Cardiac septum (tissue), 1 donor: ENCODE results near the gene E2F2. TPM values are rescaled to one million over a fixed set of nuclear protein-coding genes. Genes with fewer than 3 reads are reported as not detected.

Experiments
- DNase-seq: peaks from one replicate; pipeline ENCODE4 v3.0.0-alpha.2; 2020; ENCODE audit warnings: low spot score
- intact Hi-C: fragments of 100-400 bp; cut with DNase I; formaldehyde crosslinking; loops from one replicate; pipeline ENCODE4 v1.14.0; 2022
- total RNA-seq: library from RNA; stranded (reverse); fragmentation: NEBNext Ultra II Directional; extraction: Animal tissue kit (Norgen Biotek cat#: 25700); gene quantifications from one replicate; pipeline ENCODE4 v1.2.1, GENCODE V29; 2021
- donor health status: DM: no; HTN: no; CAD: no.

Gene E2F2
- total RNA-seq, 1 donor from 2014 or later = 0.30 TPM

DNA sequence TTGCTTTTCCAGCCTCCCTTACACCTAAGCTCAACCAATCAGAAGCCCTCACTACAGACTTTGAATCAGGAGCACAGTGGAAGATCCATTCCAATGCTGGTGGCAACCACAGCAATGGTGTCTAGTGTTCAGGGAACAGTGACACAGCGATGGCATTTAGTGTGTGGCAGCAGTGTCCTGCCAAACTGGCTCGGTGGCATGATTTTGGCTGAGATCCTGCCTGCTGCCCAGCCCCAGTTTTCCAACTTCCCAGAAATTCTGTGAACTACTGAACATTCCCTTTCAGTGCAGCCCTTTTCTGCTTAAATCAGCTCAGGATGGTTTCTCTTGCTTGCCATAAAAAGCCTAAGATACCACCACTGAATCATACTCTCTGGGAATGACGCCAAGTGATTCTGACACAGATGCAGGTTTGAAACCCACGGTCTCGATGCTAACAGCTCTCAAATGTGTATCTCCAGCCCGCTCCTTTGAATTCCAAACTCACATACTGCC is 55.9 kb downstream of the E2F2 start:
- no peak for DNase-seq
- intact Hi-C loops = no loop called here

DNA sequence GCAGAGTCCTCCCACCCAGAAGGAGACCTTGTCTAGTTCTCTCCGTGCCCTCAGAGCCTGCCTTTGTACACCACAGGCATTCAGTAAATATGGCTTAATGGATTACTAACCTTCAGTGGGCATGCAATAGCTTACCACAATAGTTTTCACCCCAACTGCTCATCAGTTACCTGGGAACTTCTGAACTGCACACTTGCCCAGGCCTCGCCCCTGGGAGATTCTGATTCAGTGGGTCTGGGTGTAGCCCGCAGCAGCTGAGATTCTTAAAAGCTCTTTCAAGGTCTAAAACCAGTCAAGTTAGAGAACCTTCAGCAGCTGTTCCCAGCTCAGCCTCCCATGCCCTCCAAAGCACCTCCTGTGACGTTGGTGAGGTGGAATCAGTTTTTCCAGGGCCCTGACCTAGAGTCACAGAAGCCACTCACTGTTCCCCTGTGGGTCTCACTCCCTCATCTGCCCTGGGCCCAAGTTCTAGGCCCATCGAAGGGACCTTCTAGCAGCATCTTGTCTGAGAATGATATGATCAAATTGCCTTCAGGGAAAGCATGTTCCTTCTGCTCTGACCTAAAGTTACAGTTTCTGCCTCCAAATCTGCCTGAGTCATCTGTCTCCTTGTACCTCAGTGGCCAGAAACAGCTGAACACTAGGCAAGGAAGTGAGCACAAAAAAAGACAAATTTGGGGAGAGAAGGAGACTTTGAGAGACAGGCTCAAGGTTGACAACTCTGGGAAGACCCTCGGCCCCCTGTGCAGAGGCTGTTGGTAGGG is 57.8 kb downstream of the E2F2 start:
- intact Hi-C loops = no loop called here
- DNase-seq = no peak

DNA sequence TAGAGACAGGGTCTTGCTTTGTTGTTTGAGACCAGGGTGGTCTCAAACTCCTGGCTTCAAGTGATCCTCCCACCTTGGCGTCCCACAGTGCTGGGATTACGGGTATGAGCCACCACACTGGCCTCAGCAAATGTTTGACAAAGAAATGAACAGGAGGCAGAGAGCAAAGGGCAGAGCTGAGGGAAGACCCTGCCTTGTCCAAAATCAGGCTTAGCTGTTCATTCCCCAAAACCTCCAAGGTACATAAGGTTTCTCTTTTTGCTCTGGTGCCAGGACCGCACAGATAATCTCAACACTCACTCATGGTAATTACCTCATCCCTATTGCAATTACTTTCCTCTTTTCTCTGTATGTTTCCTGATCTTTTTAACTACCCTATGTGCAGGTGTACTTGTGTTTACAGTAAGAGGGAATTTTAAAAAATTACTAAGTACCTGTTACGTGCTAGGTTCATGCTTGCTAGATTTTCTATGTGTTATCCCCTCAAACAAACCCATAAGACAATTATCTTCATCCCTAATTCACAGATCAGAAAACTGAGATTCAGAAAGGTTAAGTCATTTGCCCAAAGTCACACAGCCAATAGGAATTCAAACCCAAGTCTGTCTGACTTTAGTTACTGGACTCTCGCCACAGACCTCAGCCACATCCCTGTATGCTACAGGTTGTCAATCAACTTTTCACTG is 58.5 kb downstream of the E2F2 start:
- intact Hi-C loops = no loop called here
- DNase-seq = no peak

DNA sequence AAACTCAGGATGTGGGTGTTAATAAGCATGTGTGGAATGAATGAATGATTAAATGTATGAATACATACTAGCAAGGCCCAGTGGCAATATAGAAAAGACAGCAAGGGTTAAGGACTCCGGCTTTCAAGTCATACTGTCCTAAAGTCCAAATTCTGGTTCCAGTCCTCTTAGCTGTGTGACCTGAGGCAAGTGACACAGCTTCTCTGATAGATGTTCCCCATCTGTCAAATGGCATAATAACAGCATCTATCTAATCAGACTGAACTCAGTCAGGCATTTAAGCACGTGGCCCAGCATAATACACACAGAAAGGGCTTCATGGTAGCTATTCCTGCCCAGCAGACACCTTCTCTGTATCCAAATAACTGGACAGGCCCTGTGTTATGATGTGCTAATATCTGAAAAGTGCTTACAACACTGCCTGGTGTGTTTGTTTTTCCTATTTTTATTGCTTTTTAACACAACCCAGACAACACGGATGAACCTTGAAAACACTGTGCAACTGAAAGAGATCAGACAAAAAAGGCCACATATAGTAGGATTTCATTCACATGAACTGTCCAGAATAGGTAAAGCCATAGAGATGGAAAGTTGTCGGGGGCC is 59.5 kb downstream of the E2F2 start:
- intact Hi-C loops = no loop called here
- no peak for DNase-seq

DNA sequence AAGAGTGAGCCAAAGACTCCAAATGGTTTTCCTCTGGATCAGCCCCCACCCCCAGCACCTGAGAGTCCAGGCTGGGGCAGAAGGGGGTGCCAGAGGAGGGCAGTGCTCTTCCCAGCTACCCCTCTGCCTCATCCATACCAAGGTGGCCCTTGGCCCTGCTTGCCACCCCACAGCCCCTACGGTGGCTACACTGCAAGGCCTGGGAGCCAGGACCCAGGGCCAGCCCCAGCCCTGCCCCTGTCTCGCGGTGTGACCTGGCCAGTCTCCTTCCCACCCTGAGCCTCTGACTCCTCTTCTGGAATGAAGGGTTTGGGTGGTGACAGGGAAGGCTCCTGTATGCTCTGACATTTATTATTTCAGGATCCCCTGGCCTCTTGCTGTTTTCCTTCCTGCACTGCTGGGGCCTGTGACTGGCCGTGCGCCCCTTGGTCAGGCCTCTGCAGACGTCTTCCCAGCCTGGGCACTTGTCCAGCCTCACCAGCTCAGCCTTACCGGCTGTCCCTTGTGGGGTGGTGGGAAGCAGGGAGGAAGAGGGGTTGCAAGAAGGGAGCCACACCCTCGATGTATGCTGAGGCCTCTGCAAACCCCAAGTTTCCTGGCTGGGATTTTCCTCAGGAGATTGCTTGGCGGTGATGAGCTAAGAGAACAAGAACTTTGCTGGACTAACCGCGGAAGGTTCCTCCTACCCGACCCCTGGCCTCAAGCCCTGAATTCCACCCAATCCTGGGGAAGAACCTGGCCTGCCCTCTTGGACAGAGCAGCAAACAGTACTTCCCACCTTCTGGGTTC is 60.6 kb downstream of the E2F2 start:
- intact Hi-C loops = no loop called here
- DNase-seq = no peak

DNA sequence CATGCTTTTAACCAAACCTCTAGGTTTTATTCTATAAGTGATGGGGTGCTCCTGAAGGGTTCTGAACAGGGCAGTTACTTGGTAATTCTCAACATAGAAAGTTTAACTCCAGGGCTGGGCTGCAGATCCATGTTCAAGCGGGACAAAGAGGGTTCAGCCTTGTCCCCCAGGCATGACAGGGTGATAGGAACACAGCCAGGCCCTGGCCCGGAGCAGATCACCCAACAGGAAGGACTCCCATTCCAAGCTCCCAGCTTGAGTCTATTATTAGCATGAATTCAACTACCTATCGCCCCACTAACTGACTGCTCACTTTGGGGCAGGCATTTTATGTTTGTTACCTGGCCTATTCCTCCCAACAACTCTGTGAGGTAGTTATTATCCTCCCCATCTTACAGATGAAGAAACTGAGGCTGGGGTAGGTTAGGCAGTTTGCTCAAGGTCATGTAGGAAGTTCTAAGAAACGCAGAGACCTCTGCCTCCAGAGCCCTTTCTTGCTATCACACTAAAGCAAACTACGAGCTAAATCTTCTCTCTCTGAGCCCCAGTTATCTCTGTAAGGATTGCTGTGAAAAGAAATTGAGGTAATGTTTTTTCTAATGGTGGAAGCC is 61.6 kb downstream of the E2F2 start:
- DNase-seq = no peak
- intact Hi-C loops = no loop called here

DNA sequence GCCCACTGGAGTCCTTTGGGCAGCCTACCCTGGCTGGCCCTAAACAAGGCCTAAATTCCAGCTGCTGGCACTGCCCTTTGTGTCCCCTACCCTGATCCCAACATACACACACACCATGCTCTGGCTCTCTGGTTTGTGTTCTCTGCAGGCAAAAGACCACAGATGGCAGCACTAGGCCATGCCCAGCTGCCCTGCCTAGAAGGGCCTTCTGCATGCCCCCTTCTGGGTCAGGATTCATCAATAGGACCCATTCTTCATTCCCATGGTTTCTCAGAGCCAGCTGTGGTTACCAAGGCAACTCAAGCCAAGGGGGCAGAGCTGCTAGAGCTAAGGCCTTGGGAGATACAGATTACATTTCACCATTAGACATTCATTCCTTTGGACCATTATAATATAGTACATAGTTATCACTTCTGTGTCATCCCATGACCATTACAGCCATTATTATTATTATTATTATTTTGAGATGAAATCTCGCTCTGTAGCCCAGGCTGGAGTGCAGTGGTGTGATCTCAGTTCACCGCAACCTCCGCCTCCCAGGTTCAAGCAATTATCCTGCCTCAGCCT is 64.5 kb downstream of the E2F2 start:
- intact Hi-C loops = no loop called here
- DNase-seq = no peak

DNA sequence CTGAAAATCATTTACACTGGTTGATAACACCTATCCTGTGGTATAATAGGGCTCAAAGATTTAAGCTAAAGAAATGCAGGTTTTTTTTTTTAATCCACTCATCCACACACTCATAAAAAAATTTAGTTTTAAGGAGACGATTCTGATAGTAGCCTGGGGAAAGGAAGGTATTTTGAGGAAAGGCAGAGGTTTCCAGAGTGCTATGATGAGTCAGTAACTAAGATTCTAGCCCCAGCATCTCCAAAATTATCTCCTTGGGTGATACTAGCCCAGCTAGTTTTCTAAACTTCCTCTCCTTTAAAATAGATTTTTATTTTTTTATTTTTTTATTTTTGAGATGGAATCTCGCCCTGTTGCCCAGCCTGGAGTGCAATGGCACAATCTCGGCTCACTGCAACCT is 67.7 kb downstream of the E2F2 start:
- DNase-seq = no peak
- intact Hi-C loops = no loop called here

DNA sequence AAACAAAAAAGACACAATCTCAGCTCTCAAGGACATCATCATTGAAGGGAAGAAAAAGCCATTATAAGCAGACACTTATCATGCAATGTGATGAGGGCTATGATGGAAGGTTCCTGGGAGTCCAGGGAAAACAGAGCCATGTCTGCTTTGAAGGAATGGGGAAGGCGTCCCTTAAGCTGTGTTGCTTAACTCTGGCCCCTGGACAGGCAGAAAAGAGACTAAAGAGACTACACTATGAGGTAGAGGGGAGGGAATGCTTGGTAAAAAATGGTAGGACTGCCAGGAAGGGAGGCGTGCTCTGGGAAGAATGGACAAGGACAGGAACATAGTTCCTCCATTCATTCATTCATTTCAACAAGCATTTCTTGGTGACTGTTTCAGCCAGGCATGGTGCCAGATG is 68.3 kb downstream of the E2F2 start:
- DNase-seq = no peak
- intact Hi-C loops = no loop called here

DNA sequence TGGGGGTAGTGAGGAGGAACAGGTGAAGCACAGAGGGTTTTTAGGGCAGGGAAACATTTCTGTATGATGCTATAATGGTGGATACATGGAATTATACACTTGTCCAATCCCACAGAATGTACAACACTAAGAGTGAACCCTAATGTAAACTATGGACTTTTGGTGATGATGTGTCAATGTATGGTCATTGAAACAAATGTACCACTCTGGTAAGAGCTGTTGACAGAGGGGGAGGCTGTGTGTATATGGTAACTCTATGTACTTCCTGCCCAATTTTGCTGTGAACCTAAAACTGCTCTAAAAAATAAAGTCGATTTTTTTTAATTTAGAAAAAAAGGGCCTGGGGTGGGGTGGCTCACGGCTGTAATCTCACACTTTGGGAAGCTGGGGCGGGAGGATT is 70.0 kb downstream of the E2F2 start:
- no peak for DNase-seq
- intact Hi-C loops = no loop called here

DNA sequence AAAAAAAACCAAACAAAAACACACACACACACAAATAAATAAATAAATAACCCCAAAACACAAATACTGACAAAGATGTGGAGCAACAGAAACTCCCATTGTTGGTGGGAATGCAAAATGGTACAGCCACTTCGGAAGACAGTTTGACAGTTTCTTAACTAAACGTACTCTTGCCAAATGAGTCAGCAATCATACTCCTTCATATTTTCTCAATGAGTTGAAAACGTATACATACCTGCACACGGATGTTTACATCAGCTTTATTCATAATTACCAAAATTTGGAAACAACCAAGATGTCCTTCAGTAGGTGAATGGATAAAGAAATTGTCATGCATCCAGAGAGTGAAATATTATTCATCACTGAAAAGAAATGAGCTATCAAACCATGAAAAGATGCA is 70.5 kb downstream of the E2F2 start:
- no peak for DNase-seq
- intact Hi-C loops = no loop called here

DNA sequence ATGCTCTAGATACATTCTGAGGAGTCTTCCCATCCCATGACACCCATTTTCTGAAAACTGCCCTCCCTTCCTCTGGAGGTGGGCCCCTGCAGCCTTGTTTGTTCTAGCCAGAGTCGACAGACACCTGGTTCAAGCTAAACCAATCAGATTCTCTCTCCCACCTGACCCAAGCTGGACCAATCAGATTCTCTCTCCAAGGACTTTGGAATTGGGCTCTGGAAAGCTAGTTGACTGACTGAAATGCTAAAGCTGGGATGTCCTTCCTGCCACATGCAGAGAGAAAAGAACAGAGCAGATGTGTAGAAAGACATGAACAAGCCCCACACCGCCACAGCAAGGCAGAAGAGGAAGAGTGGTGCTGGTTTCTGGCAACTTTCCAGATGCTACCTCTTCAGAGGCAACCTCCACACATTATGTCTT is 71.7 kb downstream of the E2F2 start:
- DNase-seq = no peak
- intact Hi-C loops = no loop called here

Other genes starting within 250 kb of the E2F2 start
- 67.3 TPM for gene HNRNPR, start 186.9 kb downstream of the E2F2 start, total RNA-seq
- 19.8 TPM for gene ZNF436, start 161.4 kb downstream of the E2F2 start, total RNA-seq
- 46.0 TPM for gene TCEA3, start 106.5 kb downstream of the E2F2 start, total RNA-seq
- gene ASAP3, start 47.1 kb downstream of the E2F2 start, total RNA-seq = 30.5 TPM
- 126 TPM for gene ID3, start 28.3 kb upstream of the E2F2 start, total RNA-seq
- 521 TPM for gene RPL11, start 160.6 kb upstream of the E2F2 start, total RNA-seq
- 28.8 TPM for gene ELOA, start 212.2 kb upstream of the E2F2 start, total RNA-seq
- 33.7 TPM for gene PITHD1, start 247.2 kb upstream of the E2F2 start, total RNA-seq